ENCODE results near the gene PI4KA. TPM values are rescaled to one million over a fixed set of nuclear protein-coding genes. Genes with fewer than 3 reads are reported as not detected.
"Not testable (repeated sequence)": the region's sequence is repeated elsewhere in the genome, so short reads cannot be mapped to it uniquely, and the experiment has no call there.

PI4KA gene
- polyA plus RNA-seq, 1 donor = 34.2 TPM

GRCh38 chr22:20847318-20847822 is 11.2 kb downstream of the PI4KA start:
- DNase-seq = no peak

- no peak for DNase-seq
These were observed 14.3 kb downstream of the PI4KA start for GRCh38 chr22:20844055-20845037.

- DNase-seq = no peak
These were observed 15.1 kb downstream of the PI4KA start for GRCh38 chr22:20843501-20843900.

DNA sequence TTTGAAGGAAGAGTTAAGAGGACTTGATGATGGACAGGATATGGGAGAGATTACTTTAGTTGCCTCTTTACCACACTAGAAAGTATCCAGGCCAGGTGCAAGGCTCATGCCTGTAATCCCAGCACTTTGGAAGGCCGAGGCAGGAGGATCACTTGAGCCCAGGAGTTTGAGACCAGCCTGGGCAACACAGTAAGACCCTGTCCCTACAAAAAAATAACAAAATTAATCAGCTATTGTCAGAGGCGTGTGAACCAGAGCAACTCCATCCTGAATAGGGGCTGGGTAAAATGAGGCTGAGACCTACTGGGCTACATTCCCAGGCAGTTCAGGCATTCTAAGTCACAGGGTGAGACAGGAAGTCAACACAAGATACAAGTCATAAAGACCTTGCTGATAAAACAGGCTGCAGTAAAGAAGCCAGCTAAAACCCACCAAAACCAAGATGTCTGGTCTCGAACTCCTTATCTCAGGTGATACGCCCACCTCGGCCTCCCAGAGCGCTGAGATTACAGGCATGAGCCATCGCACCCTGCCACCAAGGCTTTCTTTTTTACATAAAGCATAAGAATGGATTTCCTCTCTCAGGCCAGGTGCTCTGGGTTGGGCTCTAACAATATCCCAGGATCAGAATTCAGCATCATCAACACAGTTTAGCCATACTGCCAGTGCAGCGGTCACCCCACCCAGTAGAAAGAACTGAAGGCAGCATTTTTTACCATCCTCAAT is 17.8 kb downstream of the PI4KA start:
- DNase-seq = no peak

DNA sequence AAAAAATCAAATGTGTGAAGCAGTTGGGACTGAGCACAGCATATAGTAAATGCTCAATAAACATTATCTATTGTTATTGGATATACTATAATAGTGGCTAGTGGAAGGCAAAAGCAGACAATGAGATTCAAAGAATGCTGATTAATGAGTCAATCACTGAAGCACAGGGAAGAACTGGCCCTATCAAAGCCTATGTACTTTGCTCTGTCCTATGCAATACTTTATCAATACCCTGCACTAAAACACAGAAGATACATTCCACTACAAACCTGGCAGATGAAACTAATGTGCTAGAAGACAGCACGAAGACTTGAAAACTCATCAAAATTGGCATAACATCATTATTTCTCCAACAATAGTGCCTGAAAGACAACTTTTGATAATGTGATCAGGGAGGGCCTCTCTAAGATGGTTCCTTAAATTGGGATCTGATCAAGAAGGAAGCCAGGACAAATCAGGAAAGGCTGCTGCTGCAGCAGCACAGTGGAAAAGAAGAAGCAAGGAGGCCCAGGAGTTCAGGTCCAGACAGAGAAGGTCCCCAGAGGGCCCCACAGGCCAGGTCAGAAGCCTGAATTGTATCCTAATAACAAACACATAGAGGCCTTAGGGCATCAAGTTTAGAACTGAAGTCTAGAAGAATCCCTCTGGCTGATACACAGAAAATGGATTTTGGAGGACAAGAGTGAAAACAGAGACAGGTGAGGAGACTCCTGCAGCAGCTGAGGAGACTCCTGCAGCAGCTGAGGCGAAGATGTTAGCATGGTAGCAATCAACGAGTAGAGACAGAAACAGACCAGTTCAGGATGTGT is 18.6 kb downstream of the PI4KA start:
- no peak for DNase-seq

DNA sequence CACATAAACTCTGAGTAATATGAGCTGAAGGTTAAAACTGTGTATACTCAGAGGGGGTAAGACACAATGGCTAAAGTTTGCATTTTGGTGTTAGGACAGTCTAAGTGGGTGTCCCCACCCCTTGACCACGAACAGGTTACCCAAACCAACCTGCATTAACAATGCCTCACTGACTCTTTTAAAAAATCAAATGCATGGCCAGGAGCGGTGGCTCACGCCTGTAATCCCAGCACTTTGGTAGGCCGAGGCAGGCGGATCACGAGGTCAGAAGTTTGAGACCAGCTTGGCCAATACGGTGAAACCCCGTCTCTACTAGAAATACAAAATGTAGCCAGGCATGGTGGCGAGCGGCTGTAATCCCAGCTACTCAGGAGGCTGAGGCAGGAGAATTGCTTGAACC is 19.3 kb downstream of the PI4KA start:
- not testable (repeated sequence) for DNase-seq

DNA sequence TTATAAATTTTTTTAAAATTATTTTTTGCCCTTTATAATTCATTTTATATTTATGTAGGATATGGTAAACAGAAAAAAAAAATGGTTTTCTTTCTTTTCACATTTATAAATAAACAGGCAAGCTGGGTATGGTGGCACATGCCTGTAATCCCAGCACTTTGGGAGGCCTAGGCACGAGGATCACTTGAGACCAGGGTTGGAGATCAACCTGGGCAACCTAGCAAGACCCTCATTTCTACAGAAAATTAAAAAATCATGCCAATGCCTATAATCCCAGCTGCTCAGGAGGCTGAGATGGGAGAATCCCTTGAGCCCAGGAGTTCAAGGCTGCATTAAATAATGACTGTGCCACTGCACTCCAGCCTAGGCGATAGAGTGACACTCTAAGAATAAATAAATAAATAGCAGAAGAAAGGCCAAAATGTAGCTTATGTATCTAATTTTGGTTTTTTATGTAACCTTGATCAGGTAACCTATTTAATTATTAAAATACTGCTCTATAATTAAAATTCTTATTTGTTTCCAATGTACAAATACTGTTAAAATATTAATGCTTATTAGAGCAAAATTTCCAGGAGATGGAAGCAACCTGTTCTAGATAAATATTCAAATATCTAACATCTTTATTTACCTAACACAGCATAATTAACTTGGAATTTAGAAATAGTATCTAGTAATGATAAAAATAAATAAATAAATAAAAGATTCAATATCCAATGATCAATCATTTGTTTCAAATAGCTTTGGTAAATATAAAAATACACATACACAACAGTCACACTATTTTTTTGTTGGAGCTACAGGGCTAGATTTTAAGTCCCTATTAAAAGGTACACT is 21.4 kb downstream of the PI4KA start:
- no peak for DNase-seq

GRCh38 chr22:20834725-20835124 is 23.9 kb downstream of the PI4KA start:
- no peak for DNase-seq

- DNase-seq = no peak
These were observed 24.4 kb downstream of the PI4KA start for GRCh38 chr22:20834206-20834605.

DNA sequence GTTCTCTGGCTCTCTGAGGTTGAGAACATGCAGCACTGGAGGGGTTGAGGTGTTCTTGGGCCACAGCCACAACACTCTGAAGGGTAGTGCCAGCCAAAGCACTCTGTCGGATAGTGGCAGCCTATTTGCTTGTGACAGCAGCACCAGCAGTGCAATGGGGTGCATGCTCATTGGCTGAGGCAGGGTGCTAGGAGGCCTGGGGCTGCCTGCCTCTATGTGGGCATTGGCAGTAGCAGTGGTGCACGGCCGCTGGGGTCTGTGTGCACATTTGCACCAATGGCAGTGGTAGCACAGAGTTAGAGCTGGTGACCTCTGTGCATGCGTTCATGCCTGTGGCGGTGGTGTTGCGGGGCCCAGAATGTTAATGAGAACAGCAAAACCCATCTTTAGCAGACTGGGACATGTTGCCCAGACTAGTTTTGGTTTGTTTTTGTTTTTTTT is 25.4 kb downstream of the PI4KA start:
- DNase-seq = no peak

DNA sequence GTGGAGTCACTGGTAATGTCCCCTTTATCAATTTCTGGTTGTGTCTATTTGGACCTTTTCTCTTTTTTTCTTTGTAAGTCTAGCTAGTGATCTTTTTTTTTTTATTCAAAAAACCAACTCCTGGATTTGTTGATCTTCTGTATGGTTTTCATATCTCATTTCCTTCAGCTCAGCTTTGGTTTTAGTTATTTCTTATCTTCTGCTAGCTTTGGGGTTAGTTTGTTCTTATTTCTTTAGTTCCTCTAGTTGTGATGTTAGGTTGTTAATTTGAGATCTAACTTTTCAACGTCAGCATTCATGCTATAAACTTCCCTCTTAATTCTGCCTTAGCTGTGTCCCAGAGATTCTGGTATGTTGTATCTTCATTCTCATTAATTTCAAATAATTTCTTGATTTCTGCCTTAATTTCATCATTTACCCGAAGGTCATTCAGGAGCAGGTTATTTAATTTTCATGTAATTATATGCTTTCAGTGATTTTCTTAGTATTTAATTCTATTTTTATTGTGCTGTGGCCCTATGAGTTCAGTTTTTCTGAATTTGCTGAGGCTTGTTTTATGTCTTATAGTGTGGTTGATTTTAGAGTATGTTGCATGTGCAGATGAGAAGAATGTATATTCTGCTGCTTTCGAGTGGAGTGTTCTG is 29.0 kb downstream of the PI4KA start:
- DNase-seq = no peak

GRCh38 chr22:20826373-20827152 is 32.0 kb downstream of the PI4KA start:
- DNase-seq = not testable (repeated sequence)

- no peak for DNase-seq
These were observed 33.0 kb downstream of the PI4KA start for GRCh38 chr22:20825624-20826023.

- not testable (repeated sequence) for DNase-seq
These were observed 33.4 kb downstream of the PI4KA start for GRCh38 chr22:20825216-20825615.

DNA sequence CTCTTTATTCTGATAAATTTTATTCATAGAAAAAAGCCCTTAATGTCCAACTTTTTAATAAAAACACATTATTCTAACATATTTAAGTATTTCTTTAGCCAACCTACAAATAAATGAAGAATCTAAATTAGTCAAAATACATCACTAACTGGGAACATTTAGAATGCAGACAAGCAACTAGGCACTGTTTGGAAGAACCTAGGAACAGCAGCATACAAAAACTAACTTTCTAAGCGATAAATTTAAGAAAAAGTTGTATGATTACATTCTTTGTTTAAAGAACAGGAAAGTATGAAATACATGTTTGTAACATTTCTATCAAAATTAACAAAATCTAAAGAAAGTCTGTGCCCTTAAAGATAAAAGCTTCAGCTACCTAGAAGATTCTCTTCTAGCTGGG is 35.3 kb downstream of the PI4KA start:
- no peak for DNase-seq

- DNase-seq = no peak
These were observed 36.4 kb downstream of the PI4KA start for GRCh38 chr22:20822240-20822639.

GRCh38 chr22:20821717-20822239 is 36.8 kb downstream of the PI4KA start:
- DNase-seq = not testable (repeated sequence)

DNA sequence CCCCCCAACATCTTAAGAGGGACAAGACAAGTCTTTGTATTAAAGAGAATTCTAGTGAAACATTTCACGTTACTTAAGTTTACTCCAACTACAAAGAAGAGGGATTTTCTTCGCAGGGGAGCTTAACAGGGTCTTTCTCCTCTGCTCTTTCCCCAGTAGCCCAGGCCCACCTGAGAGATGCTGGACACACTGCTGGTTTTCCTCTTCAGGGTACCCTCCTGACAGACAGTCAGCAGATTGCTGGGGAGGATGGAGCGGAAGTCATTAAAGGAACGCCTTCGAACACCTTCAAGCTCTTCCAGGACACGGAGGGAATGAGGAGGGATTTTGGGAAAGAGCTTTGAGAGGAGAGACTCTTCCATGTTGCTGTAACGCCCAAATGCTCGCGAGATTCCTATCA is 39.1 kb downstream of the PI4KA start:
- no peak for DNase-seq

DNA sequence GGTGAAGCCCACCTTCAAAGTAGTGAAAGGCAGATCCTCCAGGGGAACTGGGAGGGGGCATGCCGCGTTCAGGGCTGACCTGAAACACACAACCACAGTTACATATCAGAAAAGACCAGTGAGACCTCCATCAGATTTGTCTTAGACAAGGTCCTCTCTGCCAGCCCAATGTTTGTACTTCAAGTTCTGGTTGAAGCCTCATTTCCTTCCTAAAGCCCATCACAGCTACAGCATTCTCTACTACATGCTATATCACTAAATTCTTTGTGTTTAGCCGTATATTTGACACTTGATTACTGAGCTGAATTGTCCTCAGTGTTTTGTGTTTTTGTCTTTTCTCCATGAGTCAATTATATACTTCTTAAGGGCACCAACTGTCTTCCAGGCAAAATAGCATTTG is 40.1 kb downstream of the PI4KA start:
- DNase-seq = no peak

DNA sequence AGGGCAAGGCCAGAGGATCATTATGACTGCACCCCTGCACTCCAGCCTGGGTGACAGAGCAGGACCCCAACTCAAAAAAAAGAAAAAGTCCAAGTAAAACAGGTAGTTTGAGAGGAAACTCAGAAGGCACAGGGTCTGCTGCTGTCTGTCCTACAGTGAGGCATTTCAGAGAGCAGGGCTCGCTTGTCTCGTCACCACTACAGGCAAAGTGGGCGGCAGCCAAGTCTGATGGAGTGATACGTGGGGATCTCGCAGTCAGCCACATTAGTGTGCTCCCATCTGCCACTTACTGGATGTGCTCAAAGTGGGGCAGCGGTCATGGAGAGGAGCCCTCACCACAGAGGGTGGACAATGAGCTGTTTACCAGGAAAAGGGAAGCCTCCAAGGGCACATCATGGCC is 42.1 kb downstream of the PI4KA start:
- DNase-seq = no peak

Data from hindlimb muscle (tissue), 1 donor.